Mesodermal cell (in vitro differentiated cells): Measurements from ENCODE around the gene LPIN3.

Source experiments
- H3K27ac ChIP-seq: 2 replicates; pipeline ENCODE4 v1.7.0; 2013; ENCODE audit warnings: mild to moderate bottlenecking, low read depth, low read length, moderate library complexity; ENCODE audit not compliant: severe bottlenecking
- H3K36me3 ChIP-seq: 2 replicates; pipeline ENCODE4 v1.7.1; 2013; ENCODE audit warnings: mild to moderate bottlenecking, low read length, moderate library complexity; ENCODE audit not compliant: control insufficient read depth, insufficient read depth
- H3K4me1 ChIP-seq: one replicate; pipeline ENCODE4 v1.7.1; 2013; ENCODE audit warnings: mild to moderate bottlenecking, low read length; ENCODE audit not compliant: insufficient read depth, control insufficient read depth, poor library complexity, severe bottlenecking
- H3K4me3 ChIP-seq: 2 replicates; pipeline ENCODE4 v1.7.0; 2013; ENCODE audit warnings: low read length, control low read depth, mild to moderate bottlenecking; ENCODE audit not compliant: insufficient read depth, poor library complexity, severe bottlenecking; ENCODE audit errors: extremely low read depth
- H3K9me3 ChIP-seq: 2 replicates; pipeline ENCODE4 v1.7.1; 2013; ENCODE audit warnings: mild to moderate bottlenecking, low read length, moderate library complexity; ENCODE audit not compliant: control insufficient read depth
- WGBS, 2 experiments: methylation state at CpG; one replicate each; pipeline ENCODE4 v1.1.5; 2013; ENCODE audit warnings: missing lambda C conversion rate in 2 of 2; ENCODE audit not compliant: insufficient coverage in 2 of 2; 5-methylcytosine and 5-hydroxymethylcytosine counted together

LPIN3 gene

DNA sequence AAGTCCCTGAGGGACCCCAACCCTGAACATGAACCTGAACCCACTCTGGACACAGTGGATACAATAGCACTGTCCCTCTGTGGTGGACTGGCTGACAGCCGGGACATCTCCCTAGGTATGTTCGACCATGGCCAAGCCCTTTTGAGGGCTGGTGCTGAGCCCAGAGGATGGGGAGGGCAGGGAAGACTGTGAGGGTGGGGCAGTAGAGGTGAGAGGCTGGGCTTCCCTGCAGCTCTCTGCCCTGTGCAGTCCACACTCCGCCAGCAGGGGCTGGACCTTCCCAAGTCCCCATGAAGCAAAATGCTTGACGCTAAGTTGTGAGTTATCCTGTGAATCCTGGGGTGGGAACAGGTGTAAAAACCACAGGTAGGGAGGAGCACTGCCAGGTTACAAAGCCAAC is 11.5 kb downstream of the LPIN3 start:
- Histone ChIP-seq H3K4me1 (no peaks in the 10 kb centered on the region), H3K36me3 (no peaks in the 10 kb centered on the region), H3K4me3 (no peak overlapping the region), H3K27ac (no peak overlapping the region), H3K9me3 (no peaks in the 10 kb centered on the region)
- WGBS, 2 experiments = 80 to 83% methylated on average over 2 to 4 of the region's 4 CpGs

GRCh38 chr20:41352666-41353065 is 12.0 kb downstream of the LPIN3 start:
- H3K4me1 ChIP-seq = no peaks in the 10 kb centered on the region
- no peak overlapping the region for H3K4me3 ChIP-seq
- H3K36me3 ChIP-seq = no peaks in the 10 kb centered on the region
- H3K27ac ChIP-seq = no peak overlapping the region
- H3K9me3 ChIP-seq = no peaks in the 10 kb centered on the region
- 77 to 89% methylated on average over 3 to 5 of the region's 5 CpGs for WGBS, 2 experiments

GRCh38 chr20:41353530-41353929 is 12.9 kb downstream of the LPIN3 start:
- Histone ChIP-seq H3K4me3 (no peak overlapping the region), H3K36me3 (no peaks in the 10 kb centered on the region), H3K4me1 (no peaks in the 10 kb centered on the region), H3K27ac (no peak overlapping the region), H3K9me3 (no peaks in the 10 kb centered on the region)

GRCh38 chr20:41355192-41355591 is 14.6 kb downstream of the LPIN3 start:
- Histone ChIP-seq H3K9me3 (no peaks in the 10 kb centered on the region), H3K36me3 (peaks cover 3% of the 10 kb centered on the region), H3K4me1 (no peaks in the 10 kb centered on the region), H3K4me3 (no peak overlapping the region), H3K27ac (no peak overlapping the region)
- 93 to 96% methylated on average over 3 of the region's 3 CpGs for WGBS, 2 experiments

- H3K4me1 ChIP-seq = no peaks in the 10 kb centered on the region
- no peaks in the 10 kb centered on the region for H3K9me3 ChIP-seq
- 92% methylated on average over 1 to 2 of the region's 7 CpGs for WGBS, 2 experiments
- no peak overlapping the region for H3K27ac ChIP-seq
- peaks cover 3% of the 10 kb centered on the region for H3K36me3 ChIP-seq
- H3K4me3 ChIP-seq = no peak overlapping the region
Measured at GRCh38 chr20:41355598-41356203, 15.1 kb downstream of the LPIN3 start.

DNA sequence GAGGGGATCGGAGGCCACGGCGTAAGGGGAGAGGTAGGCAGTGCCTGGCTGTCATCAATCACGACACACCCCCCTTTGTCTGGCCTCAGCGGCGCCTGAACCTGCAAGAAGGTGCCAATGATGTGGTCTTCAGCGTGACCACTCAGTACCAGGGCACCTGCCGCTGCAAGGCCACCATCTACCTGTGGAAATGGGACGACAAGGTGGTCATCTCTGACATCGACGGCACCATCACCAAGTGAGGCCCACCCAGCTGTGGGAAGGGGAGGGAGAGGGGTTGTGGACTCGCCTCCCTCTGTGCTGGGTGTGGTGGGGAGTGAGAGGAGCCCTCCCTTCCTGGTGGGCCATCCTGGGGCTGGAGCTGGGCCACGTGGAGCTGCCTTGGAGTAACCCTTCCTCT is 16.3 kb downstream of the LPIN3 start:
- Histone ChIP-seq H3K4me3 (no peak overlapping the region), H3K9me3 (no peaks in the 10 kb centered on the region), H3K27ac (no peak overlapping the region), H3K4me1 (no peaks in the 10 kb centered on the region), H3K36me3 (peaks cover 3% of the 10 kb centered on the region)
- WGBS, 2 experiments = 90 to 92% methylated on average over 7 to 13 of the region's 13 CpGs

GRCh38 chr20:41357424-41358163 is 17.0 kb downstream of the LPIN3 start:
- Histone ChIP-seq H3K36me3 (peaks cover 3% of the 10 kb centered on the region), H3K9me3 (no peaks in the 10 kb centered on the region), H3K27ac (no peak overlapping the region), H3K4me3 (no peak overlapping the region), H3K4me1 (no peaks in the 10 kb centered on the region)
- 88 to 92% methylated on average over 9 of the region's 11 CpGs for WGBS, 2 experiments

- Histone ChIP-seq H3K4me1 (no peaks in the 10 kb centered on the region), H3K9me3 (no peaks in the 10 kb centered on the region), H3K4me3 (no peak overlapping the region), H3K36me3 (peaks cover 3% of the 10 kb centered on the region), H3K27ac (no peak overlapping the region)
- WGBS, 2 experiments = 85 to 88% methylated on average over 9 of the region's 9 CpGs
Measured at GRCh38 chr20:41358230-41358629, 17.6 kb downstream of the LPIN3 start.

GRCh38 chr20:41358717-41359116 is 18.1 kb downstream of the LPIN3 start:
- H3K9me3 ChIP-seq = no peaks in the 10 kb centered on the region
- H3K36me3 ChIP-seq = peaks cover 3% of the 10 kb centered on the region
- H3K4me1 ChIP-seq = no peaks in the 10 kb centered on the region
- WGBS, 2 experiments = 92 to 96% methylated on average over 5 of the region's 7 CpGs
- no peak overlapping the region for H3K4me3 ChIP-seq
- H3K27ac ChIP-seq = no peak overlapping the region

DNA sequence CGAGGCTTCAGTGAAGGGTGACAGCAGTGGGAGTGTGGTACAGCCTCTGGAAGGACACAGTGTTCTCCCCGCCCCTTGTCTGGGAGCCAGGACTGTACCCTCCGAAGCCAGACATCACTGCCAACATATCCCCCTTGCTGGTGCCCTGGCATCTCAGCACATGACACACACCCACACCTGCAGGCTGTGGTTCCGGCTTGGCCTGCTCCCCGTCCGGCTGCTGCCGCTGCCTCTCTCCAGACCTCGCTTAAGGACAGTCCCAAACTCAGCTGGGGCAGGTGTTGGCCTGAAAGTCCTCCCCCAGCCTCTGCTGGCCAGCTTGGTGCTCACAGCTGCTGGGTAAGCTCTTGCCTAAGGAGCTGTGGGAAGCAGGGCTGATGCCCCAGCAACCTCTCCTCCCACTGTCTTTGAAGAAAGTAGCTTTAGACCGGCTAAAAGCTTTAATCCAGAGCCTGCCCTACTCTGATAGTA is 19.0 kb downstream of the LPIN3 start:
- 92 to 93% methylated on average over 8 to 9 of the region's 9 CpGs for WGBS, 2 experiments
- no peaks in the 10 kb centered on the region for H3K9me3 ChIP-seq
- no peak overlapping the region for H3K27ac ChIP-seq
- peaks cover 3% of the 10 kb centered on the region for H3K36me3 ChIP-seq
- no peak overlapping the region for H3K4me3 ChIP-seq
- H3K4me1 ChIP-seq = no peaks in the 10 kb centered on the region
